ENCODE data around the gene HSF4.

The HSF4 gene

GRCh38 chr16:67209565-67209964 lies 45.0 kb downstream of the HSF4 start:
- no peak overlapping the region for H3K4me3 ChIP-seq (ENCODE audit: low read depth, low read length)
- H3K36me3 ChIP-seq (ENCODE audit: control insufficient read depth in 2 of 2, insufficient read depth in 1 of 2, low read length in 2 of 2): peaks cover 0 to 15% of the 10 kb centered on the region in 2 experiments; a peak in 2 of 3 replicates
- no peak for TF ChIP-seq ZNF549 (tag by site-specific recombination; IDR thresholded peaks at IDR 0.05)
- TF ChIP-seq ZNF639 (tag by site-specific recombination; IDR thresholded peaks at IDR 0.05): no peak
- no peak for TF ChIP-seq ZNF221 (tag by site-specific recombination; IDR thresholded peaks at IDR 0.05; ENCODE audit: borderline replicate concordance)
- TF ChIP-seq, protein P1, sequence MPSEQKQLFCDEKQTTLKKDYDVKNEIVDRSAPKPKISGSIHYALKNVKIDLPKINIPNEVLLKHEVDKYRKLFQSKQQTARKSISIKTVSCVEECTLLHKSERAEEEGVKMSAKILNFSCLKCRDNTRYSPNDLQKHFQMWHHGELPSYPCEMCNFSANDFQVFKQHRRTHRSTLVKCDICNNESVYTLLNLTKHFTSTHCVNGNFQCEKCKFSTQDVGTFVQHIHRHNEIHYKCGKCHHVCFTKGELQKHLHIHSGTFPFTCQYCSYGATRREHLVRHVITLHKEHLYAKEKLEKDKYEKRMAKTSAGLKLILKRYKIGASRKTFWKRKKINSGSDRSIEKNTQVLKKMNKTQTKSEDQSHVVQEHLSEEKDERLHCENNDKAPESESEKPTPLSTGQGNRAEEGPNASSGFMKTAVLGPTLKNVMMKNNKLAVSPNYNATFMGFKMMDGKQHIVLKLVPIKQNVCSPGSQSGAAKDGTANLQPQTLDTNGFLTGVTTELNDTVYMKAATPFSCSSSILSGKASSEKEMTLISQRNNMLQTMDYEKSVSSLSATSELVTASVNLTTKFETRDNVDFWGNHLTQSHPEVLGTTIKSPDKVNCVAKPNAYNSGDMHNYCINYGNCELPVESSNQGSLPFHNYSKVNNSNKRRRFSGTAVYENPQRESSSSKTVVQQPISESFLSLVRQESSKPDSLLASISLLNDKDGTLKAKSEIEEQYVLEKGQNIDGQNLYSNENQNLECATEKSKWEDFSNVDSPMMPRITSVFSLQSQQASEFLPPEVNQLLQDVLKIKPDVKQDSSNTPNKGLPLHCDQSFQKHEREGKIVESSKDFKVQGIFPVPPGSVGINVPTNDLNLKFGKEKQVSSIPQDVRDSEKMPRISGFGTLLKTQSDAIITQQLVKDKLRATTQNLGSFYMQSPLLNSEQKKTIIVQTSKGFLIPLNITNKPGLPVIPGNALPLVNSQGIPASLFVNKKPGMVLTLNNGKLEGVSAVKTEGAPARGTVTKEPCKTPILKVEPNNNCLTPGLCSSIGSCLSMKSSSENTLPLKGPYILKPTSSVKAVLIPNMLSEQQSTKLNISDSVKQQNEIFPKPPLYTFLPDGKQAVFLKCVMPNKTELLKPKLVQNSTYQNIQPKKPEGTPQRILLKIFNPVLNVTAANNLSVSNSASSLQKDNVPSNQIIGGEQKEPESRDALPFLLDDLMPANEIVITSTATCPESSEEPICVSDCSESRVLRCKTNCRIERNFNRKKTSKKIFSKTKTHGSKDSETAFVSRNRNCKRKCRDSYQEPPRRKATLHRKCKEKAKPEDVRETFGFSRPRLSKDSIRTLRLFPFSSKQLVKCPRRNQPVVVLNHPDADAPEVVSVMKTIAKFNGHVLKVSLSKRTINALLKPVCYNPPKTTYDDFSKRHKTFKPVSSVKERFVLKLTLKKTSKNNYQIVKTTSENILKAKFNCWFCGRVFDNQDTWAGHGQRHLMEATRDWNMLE (tag by site-specific recombination; conservative IDR thresholded peaks at IDR 0.05; ENCODE audit: low read depth): no peak
- TF ChIP-seq ZNF311 (tag by site-specific recombination; IDR thresholded peaks at IDR 0.05; ENCODE audit: borderline replicate concordance): no peak
- TF ChIP-seq, protein P2, sequence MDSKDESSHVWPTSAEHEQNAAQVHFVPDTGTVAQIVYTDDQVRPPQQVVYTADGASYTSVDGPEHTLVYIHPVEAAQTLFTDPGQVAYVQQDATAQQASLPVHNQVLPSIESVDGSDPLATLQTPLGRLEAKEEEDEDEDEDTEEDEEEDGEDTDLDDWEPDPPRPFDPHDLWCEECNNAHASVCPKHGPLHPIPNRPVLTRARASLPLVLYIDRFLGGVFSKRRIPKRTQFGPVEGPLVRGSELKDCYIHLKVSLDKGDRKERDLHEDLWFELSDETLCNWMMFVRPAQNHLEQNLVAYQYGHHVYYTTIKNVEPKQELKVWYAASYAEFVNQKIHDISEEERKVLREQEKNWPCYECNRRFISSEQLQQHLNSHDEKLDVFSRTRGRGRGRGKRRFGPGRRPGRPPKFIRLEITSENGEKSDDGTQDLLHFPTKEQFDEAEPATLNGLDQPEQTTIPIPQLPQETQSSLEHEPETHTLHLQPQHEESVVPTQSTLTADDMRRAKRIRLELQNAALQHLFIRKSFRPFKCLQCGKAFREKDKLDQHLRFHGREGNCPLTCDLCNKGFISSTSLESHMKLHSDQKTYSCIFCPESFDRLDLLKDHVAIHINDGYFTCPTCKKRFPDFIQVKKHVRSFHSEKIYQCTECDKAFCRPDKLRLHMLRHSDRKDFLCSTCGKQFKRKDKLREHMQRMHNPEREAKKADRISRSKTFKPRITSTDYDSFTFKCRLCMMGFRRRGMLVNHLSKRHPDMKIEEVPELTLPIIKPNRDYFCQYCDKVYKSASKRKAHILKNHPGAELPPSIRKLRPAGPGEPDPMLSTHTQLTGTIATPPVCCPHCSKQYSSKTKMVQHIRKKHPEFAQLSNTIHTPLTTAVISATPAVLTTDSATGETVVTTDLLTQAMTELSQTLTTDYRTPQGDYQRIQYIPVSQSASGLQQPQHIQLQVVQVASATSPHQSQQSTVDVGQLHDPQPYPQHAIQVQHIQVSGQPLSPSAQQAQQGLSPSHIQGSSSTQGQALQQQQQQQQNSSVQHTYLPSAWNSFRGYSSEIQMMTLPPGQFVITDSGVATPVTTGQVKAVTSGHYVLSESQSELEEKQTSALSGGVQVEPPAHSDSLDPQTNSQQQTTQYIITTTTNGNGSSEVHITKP (tag by site-specific recombination; IDR thresholded peaks at IDR 0.05): peak; percentile 38
- no peaks in the 10 kb centered on the region for H3K9me3 ChIP-seq (ENCODE audit: control insufficient read depth, insufficient read depth, low read depth, low read length)
- no peaks in the 10 kb centered on the region for H3K4me1 ChIP-seq (ENCODE audit: control insufficient read depth, insufficient read depth, low read length)
- ChIA-PET CTCF (no interaction called here), POLR2A (interaction anchor here (1.4 to 2.4 kb wide), 3 partner anchors 11 to 17 kb away, joined by 4 to 8 read pairs (median 5); partner anchors contain the start of gene TMEM208)
- no peak overlapping the region for H3K27ac ChIP-seq (ENCODE audit: extremely low read depth, low read depth, low read length)

- POLR2A ChIA-PET: interaction anchor here (0.9 to 1.4 kb wide), 2 partner anchors 12 to 16 kb away, joined by 3 to 5 read pairs; partner anchors contain the start of gene TMEM208
- no peak overlapping the region for H3K27ac ChIP-seq (ENCODE audit: extremely low read depth, low read depth, low read length)
- H3K36me3 ChIP-seq (ENCODE audit: control insufficient read depth in 2 of 2, insufficient read depth in 1 of 2, low read length in 2 of 2): peaks cover 0 to 15% of the 10 kb centered on the region in 2 experiments; a peak in 2 of 3 replicates
- H3K4me1 ChIP-seq (ENCODE audit: control insufficient read depth, insufficient read depth, low read length): no peaks in the 10 kb centered on the region
- H3K9me3 ChIP-seq (ENCODE audit: control insufficient read depth, insufficient read depth, low read depth, low read length): no peaks in the 10 kb centered on the region
- CTCF ChIA-PET: no interaction called here
- no peak overlapping the region for H3K4me3 ChIP-seq (ENCODE audit: low read depth, low read length)
- TF ChIP-seq ZNF473 (tag by site-specific recombination; IDR thresholded peaks at IDR 0.05) (no peak), ZNF501 (tag by site-specific recombination; IDR thresholded peaks at IDR 0.05) (no peak), REPIN1 (tag by site-specific recombination; IDR thresholded peaks at IDR 0.05; ENCODE audit: low read depth) (no peak), ZNF610 (tag by site-specific recombination; IDR thresholded peaks at IDR 0.05; ENCODE audit: borderline replicate concordance) (no peak), ZNF239 (tag by site-specific recombination; IDR thresholded peaks at IDR 0.05) (no peak), PRDM2 (tag by site-specific recombination; IDR thresholded peaks at IDR 0.05; ENCODE audit: borderline replicate concordance) (no peak)
- TF ChIP-seq, protein P3, sequence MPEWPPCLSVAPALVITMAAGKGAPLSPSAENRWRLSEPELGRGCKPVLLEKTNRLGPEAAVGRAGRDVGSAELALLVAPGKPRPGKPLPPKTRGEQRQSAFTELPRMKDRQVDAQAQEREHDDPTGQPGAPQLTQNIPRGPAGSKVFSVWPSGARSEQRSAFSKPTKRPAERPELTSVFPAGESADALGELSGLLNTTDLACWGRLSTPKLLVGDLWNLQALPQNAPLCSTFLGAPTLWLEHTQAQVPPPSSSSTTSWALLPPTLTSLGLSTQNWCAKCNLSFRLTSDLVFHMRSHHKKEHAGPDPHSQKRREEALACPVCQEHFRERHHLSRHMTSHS (tag by site-specific recombination; IDR thresholded peaks at IDR 0.05): no peak
Measured at GRCh38 chr16:67210069-67210937, 45.8 kb downstream of the HSF4 start.
